Fibroblast of skin of left biceps (primary cell): ENCODE data around the gene SH2D5.

Source experiments
- DNase-seq, 2 experiments: peaks; one replicate each; pipeline ENCODE4 v3.0.0-alpha.2; 2013; ENCODE audit warnings: low read depth in 2 of 2

SH2D5 gene

DNA sequence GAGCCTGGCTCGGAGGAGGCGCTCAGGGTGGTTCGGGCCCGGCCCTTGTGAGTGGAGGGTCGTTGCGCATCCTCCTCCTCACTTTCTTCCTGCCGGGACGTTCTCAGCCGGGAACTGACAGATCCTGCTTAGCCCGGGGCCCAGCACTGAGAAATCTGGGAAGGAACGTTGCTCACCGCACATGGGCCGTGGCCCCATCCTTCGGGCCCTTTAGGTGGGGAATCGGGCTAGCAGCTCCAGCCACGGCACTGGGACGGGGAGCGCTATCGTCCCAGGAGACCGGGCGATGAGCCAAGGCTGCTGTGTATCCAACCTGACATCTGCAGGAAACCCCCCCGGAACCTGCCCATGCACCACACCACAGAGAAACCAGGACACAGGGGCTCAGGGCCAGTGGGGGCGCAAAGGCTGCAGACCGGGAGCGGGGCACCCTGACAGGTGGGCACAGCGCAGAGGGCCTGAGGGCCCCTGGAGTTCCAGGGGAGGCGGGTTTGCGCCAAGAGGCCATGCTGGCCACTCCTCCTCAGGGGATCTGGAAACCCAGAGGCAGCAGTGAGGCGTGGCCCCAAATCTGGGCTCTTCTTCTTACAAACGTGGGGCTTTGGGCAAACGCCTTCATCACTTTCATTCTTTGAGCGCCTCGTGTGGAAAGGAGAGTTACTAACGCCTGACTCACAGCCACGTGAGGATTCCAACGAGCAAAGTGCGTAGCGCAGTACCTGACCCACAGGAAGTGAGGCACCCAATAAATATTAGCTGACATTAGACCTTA, at the start of gene SH2D5:
Gene SH2D5 (minus strand): TSS at position 116 of the 772 bp plus-strand sequence. CDS start 4,659 bp downstream, outside the sequence.
- peak; percentile 83 for DNase-seq

DNA sequence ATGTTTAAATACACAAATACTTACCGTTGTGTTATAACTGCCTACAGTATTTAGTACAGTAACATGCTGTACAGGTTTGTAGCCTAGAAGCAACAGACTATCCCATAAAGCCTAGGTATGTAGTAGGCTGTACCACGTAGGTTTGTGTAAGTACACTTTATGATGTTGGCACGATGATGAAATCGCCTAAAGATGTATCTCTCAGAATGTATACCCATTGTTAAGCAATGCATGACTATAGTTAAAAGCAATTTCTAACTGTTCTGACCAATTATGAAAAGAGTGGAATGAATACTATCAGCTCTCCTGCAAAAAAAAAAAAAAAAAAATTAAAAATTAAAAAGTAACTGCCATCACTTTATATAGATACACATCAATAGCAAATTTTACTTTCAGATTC, 43.2 kb upstream of the SH2D5 start:
- no peak for DNase-seq

DNA sequence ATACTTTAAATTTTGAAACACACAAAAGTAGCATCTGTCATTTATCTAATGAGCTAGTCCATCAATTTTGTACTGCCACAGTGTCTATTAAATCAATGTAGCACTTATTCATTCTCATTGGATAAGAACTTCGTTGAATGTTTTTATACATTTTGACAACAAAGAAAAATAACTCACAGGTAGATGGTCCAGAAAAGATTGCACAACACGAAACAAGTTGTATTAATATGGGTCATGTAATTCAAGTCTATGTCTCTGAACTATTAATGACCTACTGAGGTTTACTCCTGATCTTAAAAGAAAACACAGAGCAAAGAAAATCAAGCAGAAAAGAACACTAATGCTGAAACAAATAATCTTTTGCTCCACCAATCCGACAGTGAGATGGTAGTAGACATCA, 39.3 kb upstream of the SH2D5 start:
- DNase-seq, result no peak

DNA sequence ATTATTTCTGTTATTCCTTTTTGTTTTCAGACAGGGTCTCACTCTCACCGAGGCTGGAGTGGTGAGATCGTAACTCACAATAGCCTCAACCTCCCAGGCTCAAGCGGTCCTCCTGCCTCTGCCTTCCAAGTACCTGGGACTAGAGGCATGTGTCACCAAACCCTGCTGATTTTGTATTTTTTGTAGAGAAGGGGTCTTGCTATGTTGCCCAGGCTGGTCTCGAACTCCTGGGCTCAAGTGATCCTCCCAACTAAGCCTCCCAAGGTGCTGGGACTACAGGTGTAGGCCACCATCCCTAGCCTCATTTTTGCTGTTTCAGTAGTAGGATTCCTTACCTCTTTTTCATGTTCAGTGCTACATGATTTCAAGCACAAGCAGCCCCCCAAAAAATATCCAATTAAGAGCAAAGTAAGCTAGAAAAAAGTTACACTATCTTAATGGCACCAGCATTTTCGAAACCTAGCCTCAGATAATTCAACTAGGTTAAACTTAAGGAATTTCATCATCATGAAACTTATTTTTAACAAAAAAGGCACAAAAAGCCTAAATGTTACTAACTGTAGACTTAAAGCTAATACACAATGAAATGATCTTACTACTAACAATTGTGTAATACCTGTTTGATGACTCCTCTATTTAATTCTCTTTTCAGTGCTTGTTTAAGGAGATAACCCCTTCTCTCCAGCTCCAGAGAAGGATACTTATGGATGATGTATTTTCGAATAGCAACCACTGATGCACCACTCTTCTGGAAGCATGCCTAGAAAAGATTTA, 38.0 kb upstream of the SH2D5 start:
- DNase-seq, result no peak

DNA sequence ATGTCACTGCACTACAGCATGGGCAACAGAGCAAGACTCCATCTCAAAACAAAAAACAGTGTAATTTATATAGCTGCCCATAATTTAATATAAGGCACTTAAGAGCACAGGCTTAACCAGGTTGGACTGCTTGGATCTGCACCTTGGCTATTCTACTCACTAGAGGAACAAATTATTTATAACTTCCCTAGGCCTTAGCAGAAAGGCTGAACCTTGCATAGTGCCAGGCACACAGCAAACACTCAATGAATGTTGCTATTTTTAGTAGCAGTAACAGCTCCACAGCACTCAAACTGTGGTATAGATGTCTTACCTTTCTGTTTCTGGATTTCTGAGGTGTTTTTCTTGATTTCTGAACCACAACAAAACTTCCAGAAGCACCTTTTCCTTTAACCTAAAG, 34.8 kb upstream of the SH2D5 start:
- DNase-seq, result no peak

DNA sequence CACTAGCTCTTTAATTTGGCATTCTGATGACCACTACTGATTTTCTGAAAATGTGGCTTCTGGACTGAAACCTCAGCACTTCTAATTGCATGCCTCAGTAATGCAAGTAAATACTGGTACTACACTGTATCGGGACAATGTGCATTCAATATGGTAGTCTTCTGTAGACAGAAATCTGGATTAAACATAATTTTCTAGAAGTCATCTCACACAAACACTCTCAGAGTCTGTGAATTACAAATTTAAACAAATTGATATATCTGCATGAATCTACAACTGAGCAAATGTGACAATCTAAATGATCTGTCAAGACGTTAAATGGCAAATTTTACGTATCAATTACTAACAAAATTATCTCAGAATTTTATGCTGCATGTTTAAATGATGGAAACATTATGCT, 30.9 kb upstream of the SH2D5 start:
- DNase-seq, result no peak

DNA sequence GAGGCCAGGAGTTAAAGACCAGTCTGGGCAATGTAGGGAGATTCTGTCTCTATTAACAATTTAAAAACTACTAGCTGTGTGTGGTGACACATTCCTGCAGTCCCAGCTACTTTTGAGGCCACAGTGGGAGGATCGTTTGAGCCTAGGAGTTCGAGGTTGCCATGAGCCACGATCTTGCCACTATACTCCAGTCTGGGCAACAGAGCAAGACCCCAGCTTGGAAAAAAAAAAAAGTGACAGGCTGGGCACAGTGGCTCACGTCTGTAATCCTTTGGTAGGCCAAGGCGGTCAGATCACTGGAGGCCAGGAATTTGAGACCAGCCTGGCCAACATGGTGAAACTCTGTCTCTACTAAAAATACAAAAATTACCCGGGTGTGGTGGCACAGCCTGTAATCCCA, 27.8 kb upstream of the SH2D5 start:
- DNase-seq, result no peak

DNA sequence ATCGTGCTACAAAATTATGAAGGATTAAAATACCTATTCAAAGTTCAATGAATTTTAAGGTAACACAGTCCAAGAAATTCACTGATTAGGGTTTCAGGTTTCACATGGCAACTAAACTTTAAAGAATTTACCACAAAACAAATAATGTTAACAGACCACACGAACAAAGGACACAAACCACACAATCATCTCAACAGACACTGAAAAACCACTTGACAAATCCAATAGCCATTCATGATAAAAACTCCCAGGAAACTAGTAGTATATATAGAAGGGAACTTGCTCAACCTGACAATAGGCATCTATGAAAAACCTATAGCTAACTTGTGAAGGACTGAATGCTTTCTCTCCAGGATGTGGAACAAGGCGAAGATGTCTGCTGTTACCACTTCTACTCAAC, 21.1 kb upstream of the SH2D5 start:
- no peak for DNase-seq

DNA sequence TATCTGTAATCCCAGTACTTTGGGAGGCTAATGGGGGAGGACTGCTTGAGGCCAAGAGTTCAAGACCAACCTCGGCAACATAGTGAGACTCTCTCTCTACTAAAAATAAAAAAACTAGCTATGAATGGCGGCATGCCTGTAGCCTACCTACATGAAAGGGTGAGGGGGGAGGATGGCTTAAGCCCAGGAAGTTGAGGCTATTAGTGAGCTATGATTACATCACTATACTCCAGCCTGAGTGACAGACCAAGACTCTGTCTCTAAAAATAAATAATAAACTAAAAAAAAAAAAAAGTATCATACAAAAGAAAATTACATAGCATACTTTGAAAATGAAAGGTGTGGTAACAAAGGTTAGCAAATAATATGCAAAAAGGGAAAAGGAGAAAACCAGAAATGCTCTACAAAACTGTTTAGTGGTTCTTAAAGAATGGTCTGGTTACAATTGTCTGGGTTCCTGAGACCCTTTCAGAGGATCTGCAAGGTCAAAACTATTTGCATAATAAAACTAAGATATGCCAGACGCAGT, 19.0 kb upstream of the SH2D5 start:
- DNase-seq, result no peak

DNA sequence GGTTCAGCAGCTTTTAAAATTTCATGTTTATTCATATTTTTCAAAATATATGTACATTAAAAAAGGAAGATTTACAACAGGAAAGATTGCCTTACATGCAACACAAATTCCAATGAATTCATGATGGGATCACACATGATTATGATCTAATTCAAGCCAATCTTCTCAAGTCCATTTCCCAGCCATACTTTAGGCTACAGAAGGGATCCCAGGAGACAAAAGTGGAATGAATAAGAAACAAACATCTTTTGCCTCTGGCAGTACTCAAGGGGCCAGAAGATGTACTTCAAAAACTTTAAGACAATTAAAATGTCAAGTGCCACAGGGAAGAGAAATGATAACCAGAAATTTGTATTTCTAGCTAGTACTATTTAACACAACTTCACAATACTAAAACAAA, 10.2 kb upstream of the SH2D5 start:
- DNase-seq, result no peak

DNA sequence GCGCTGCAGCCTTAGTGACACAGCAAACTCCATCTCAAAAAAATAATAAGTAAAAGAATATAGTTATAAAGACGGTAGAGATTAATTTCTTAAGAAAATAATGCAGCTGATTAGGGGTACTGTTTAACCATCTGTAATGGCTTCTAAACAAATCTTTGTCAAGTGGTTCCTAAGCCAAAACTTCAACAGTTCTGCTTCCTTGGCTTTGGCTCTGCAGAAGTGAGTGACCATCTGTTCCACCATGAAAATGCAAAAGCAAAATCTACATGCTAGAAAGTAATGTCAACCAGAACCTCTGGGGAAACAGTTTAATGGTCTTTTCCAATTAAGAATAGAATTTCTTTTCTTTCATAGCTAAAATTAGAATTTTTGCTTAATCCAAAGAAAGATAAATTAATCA, 8.3 kb upstream of the SH2D5 start:
- DNase-seq, result no peak

DNA sequence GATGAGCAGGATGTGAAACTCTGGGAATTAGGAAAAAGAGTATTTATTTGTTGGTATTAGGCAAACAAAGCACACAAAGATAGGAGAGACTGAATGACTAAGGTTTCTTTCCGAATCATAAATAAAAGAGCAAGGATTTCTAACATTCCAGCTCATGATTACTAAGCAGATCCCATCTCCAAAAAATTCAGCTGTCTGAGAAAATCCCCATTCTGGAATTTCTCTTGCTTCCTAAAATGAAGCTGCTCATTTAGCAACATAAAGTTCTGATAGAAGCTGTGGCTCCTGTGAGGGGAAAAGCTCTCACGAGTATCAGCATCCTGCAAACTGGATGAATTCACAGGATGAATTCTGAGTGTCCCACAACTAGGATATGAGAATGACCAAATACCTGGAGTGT, 6.7 kb upstream of the SH2D5 start:
- peak in 1 of 2 experiments; percentile 22 for DNase-seq

DNA sequence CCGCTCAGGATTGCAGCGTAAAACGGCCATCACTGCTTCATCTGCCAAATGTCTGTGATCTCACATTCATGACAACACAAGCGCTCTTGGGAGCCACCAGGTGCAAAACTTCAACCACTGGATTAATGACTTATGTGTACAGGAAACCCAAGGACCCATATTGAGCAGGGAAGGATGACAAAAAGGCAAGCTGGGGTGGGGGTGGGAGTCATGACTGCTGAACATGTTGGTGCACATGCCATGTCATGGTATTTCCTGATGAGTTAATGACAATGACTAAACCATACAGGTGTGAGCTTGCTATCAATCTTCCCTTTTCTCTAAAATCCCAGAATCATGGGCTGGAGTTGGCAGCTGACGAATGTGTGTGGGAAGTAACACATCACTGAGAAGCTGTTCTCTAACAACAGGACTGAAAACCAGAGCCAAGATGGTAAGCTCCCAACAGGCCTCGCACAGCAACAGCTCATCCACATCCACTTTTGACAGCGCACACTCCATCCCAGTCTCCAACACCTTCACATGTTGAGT, 3.1 kb upstream of the SH2D5 start:
- DNase-seq, result no peak

DNA sequence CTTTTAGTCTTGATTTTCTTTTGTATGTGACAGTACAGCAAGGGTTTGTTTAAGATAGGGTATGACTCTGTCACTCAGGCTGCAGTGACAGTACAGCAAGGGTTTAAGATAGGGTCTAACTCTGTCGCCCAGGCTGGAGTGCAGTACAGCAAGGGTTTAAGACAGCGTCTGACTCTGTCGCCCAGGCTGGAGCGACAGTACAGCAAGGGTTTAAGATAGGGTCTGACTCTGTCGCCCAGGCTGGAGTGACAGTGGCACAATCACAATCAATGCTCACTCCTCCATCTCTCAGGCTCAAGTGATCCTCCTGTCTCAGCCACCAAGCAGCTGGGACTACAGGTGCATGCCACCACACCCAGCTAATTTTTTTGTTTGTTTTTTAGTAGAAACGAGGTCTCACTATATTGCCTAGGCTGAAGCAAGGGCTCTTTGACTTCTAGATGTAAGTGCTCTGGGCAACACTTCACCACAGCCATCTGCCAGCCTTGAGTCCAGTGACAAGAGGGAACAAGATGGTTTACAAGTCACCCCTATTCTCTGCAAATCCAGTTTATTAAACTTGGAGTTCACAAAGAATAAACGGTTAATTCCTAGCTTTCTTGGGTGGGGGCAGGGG, 965 bp upstream of the SH2D5 start:
- no peak for DNase-seq

DNA sequence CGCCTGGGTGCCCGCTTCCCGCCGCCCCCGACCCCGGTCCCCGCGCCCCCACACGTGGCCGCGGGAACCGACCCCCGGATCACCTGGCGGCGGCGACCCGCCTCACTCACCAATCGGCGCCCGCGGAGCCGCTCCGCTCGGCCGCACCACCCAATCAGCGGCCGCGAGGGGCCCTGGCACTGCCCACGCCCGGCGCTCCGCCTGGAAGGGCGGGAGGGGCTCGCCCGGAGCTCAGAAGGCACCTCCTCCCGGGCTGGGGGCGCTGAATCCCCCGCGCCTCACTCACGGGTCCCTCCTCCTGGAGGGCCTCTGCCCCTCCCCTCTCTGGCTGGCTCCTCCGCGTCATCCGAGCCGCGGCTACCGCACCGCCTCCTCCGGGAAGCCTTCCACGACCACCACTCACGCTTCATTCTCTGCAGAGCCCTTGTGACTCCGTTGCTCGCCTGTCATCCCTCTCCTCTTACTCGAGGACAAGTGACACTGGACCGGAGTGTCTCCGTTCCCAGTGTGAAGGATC, 374 bp downstream of the SH2D5 start:
- no peak for DNase-seq

DNA sequence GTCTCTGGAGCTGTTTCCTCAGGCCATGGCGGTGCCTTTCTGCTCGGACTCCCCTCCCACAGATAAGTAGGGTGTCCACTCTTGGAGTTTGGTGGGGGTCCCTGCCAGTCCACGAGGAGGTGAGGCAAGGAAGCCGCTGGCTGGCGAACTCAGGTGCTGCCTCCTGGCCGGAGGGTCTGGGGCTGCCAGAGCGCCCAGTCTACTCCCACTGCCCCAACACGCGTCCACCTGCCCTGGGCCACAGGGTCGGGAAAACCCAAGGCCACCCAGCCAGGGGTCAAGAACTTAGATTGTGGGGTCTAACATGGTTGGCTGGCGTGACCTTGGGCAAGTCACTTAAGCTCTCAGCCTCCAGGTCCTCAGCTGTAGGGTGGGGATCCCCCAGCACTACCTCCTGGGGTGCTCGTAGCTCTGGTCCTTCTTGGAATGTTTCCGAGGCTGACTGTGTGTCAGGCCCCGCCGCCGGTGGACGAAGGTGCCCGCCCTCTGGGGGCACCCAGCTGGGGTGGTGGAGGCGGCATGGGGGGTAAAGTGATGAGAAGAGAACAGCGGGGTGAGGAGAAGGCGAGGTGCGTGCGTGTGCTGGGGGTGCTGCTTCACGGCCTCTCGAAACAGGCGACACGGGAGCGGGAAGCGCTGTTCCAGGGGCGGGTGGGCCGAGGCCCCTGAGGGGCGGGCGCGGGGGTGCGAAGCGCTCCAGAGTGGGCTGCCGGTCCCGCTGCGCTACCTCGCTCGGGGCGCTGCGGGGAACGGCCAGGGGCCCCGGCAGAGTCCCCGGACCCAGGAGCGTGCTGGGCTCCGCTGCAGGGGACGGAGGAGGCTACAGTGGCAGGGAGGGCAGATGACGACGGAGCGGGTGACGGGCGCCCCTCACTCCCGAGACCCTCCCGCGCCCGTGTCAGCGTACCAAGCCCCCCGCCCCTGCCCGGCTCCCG, 1.2 kb downstream of the SH2D5 start:
- no peak for DNase-seq

DNA sequence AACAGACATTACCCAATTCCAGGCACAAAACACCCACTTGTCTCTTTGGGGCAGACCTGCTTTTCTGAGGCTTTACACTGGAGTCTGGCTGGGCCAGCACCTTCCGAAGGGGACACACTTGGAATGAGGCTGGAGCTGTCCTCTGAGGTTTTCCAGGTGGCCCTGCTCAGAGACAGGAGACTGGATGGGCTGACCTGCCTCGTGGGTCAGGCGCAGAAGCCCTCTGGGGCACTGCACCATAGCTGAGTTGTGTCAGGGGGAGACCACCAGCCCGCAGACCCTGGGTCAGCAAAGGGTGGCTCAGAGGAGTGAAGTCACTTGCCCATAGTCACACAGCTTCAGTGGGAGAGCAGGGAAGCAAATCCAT, 1.8 kb downstream of the SH2D5 start:
- DNase-seq, result no peak

DNA sequence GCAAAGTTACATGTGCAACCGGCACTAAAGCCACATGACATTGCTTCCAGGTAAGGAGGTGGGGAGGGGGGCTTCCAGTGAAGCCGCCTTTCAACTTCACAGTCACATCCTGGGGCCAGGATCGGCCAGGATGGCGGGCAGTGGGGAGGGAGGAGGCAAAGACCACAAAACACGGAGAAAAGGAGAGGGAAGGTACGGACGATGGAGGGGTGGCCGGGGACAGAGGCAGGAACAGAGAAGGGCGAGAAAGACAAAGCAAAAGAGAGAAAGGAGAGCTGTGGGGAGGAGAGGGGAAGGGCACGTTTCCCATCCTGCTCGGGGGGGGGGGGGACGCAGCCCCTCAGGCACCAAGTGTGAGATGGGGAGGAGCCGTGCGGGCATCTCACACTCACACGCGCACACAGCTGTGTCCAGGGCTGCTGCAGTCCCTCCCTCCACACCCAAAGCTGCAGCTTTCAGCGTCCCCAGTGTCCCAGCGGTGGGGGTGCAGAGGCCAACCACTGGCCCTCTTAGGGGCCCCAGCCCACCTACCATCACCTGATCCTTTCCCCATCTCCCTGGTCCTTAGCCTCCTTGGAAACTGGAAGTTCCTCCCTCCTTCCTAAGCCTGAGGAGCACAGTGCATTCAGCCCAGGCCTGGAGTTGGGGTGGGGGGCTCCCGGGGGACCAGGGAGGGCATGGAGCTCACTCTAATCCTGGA, 2.4 kb downstream of the SH2D5 start:
- no peak for DNase-seq

DNA sequence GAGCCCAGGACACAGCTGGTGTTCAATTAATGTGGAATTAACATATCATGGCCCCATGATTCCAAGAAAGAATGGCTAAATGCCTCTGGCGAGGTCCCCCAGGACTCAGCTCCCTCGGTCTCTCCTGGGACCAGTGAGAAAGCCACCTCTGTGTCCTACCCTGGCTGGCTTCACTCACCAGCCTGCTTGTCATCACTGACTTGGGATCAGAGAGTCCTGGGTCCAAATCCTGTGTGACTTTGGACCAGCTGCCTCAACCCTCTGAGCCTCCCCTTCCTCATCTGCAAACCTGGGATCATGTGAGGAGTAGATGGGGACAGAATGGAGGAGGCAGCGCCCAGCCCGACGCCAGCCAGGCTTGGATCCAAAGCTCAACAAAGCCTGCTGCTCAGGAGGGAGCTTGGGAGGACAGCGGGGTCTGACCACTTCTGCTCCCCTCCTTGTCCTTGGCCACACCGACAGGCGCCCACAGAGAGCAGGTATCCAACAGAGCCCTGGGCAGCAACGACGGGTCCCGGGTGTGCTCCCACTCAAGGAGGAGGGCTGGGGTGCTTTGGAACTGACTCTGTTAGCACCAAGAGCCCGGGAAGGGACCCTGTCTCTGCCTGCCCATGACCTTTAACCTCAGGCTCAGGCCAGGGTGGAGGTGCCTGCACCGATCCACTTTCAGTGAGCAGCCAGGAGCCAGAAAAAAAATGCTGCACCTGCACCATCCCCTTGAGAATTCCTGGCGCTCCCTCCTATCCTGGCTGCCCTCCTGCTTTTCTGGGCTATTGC, 3.2 kb downstream of the SH2D5 start:
- DNase-seq, result no peak
